ENCODE measurements around the gene TRA2B.

- TF ChIP-seq POLR2A (IDR thresholded peaks at IDR 0.05; ENCODE audit: low read depth, low read length) (0 out of 2 replicates have a peak, but pooled peaks have one; percentile 22), POLR2AphosphoS5 (IDR thresholded peaks at IDR 0.05; ENCODE audit: low read depth, low read length) (no peak), TAF1 (IDR thresholded peaks at IDR 0.05; ENCODE audit: borderline replicate concordance, low read depth, low read length) (no peak)
These were observed 10.2 kb downstream of the TRA2B start for GRCh38 chr3:185927501-185928200.
